Tibial artery (tissue), 4 donors: ENCODE measurements around the gene SYNCRIP.

Experiments
- DNase-seq, 2 donors: peaks; one replicate each; pipeline ENCODE4 v3.0.0-alpha.2; 2019
- H3K27ac ChIP-seq, 2 donors: fragments of 200-600 bp; sonication (generic) in 1 of 2; 1 replicate in 1 of 2; 2 replicates in 1 of 2; pipeline ENCODE4 v1.5.1; 2018 to 2019; ENCODE audit warnings: mild to moderate bottlenecking in 1 of 2
- H3K27me3 ChIP-seq, 2 donors: fragments of 200-600 bp; sonication (generic) in 1 of 2; one replicate each; pipeline versions ENCODE4 v1.5.1 to v1.6.0; 2016 to 2019
- H3K36me3 ChIP-seq, 3 donors: fragments of 200-600 bp; sonication (generic) in 2 of 3; one replicate each; pipeline ENCODE4 v1.5.1; 2016 to 2019; ENCODE audit warnings: mild to moderate bottlenecking in 2 of 3
- H3K4me1 ChIP-seq, 4 donors: fragments of 200-600 bp; sonication (generic) in 2 of 4; 1 replicate in 3 of 4; 2 replicates in 1 of 4; pipeline ENCODE4 v1.5.1; 2016 to 2019
- H3K4me3 ChIP-seq, 2 donors: fragments of 200-600 bp; sonication (generic) in 1 of 2; 1 replicate in 1 of 2; 2 replicates in 1 of 2; pipeline ENCODE4 v1.5.1; 2018 to 2019; ENCODE audit warnings: mild to moderate bottlenecking in 2 of 2
- H3K9me3 ChIP-seq, 3 donors: fragments of 200-600 bp; sonication (generic) in 1 of 3; one replicate each; pipeline ENCODE4 v1.5.1; 2016 to 2019
- CTCF ChIP-seq, 2 experiments: fragments of 200-600 bp in 1 of 2; fragments of 450-650 bp in 1 of 2; IDR thresholded peaks; one replicate each; pipeline ENCODE4 v1.5.1; 2017 to 2019; ENCODE audit warnings: antibody characterized with exemption in 2 of 2, mild to moderate bottlenecking in 1 of 2, moderate library complexity in 1 of 2
- intact Hi-C: fragments of 100-400 bp; cut with DNase I; formaldehyde crosslinking; loops from one replicate; pipeline ENCODE4 v1.15.0; 2023; ENCODE audit warnings: low total_unique reads

Gene SYNCRIP

GRCh38 chr6:85642774-85643536 lies at the start of gene SYNCRIP:
SYNCRIP (minus strand) TSS chr6:85642886; CDS start chr6:85641439, 1,447 bp downstream.
- peak; percentile 98 to 100 for DNase-seq
- Histone ChIP-seq H3K27ac (peak within 1 kb of the TSS; percentile 98 to 99), H3K9me3 (no peaks in the 10 kb centered on the region), H3K4me3 (peak within 1 kb of the TSS; percentile 90 to 99), H3K4me1 (peaks cover 0 to 44% (median 31%) of the 10 kb centered on the region in 4 donors), H3K36me3 (peaks cover 14 to 17% (median 15%) of the 10 kb centered on the region in 3 donors), H3K27me3 (no peaks in the 10 kb centered on the region)
- TF ChIP-seq CTCF (IDR thresholded peaks at IDR 0.05): no peak
- intact Hi-C loops: loop anchor here (2.0 to 5.0 kb wide), 2 partner anchors 36 to 51 kb away; partner anchors contain the start of gene SNX14

GRCh38 chr6:85691478-85691877 lies 48.8 kb upstream of the SYNCRIP start:
- TF ChIP-seq CTCF (IDR thresholded peaks at IDR 0.05): no peak
- H3K4me3 ChIP-seq: no peak overlapping the region
- H3K27me3 ChIP-seq: no peaks in the 10 kb centered on the region
- H3K36me3 ChIP-seq: no peaks in the 10 kb centered on the region
- H3K4me1 ChIP-seq: no peaks in the 10 kb centered on the region
- intact Hi-C loops: no loop called here
- DNase-seq: no peak
- H3K27ac ChIP-seq: no peak overlapping the region
- no peaks in the 10 kb centered on the region for H3K9me3 ChIP-seq

- no peak for TF ChIP-seq CTCF (IDR thresholded peaks at IDR 0.05)
- Histone ChIP-seq H3K9me3 (no peaks in the 10 kb centered on the region), H3K4me3 (no peak overlapping the region), H3K27me3 (no peaks in the 10 kb centered on the region), H3K36me3 (no peaks in the 10 kb centered on the region), H3K27ac (no peak overlapping the region), H3K4me1 (no peaks in the 10 kb centered on the region)
- DNase-seq: no peak
- intact Hi-C loops: no loop called here
Observed at GRCh38 chr6:85690071-85690470, 47.4 kb upstream of the SYNCRIP start.

GRCh38 chr6:85685713-85686112 lies 43.0 kb upstream of the SYNCRIP start:
- H3K9me3 ChIP-seq: no peaks in the 10 kb centered on the region
- no peaks in the 10 kb centered on the region for H3K27me3 ChIP-seq
- H3K27ac ChIP-seq: no peak overlapping the region
- H3K4me3 ChIP-seq: no peak overlapping the region
- no peaks in the 10 kb centered on the region for H3K4me1 ChIP-seq
- H3K36me3 ChIP-seq: no peaks in the 10 kb centered on the region
- TF ChIP-seq CTCF (IDR thresholded peaks at IDR 0.05): no peak
- DNase-seq: no peak
- intact Hi-C loops: no loop called here

- Histone ChIP-seq H3K9me3 (no peaks in the 10 kb centered on the region), H3K27ac (no peak overlapping the region), H3K4me1 (peaks cover 0 to 3% (median 0%) of the 10 kb centered on the region in 4 donors), H3K4me3 (no peak overlapping the region), H3K36me3 (no peaks in the 10 kb centered on the region), H3K27me3 (no peaks in the 10 kb centered on the region)
- no peak for DNase-seq
- TF ChIP-seq CTCF (IDR thresholded peaks at IDR 0.05): no peak
- intact Hi-C loops: no loop called here
Observed at GRCh38 chr6:85684809-85685171, 42.1 kb upstream of the SYNCRIP start.
